Ovary (tissue), 9 donors: ENCODE results near the gene PPARD. TPM values are rescaled to one million over a fixed set of nuclear protein-coding genes. Genes with fewer than 3 reads are reported as not detected.

Source experiments
- DNase-seq, 5 donors: peaks; one replicate each; pipeline ENCODE4 v3.0.0-alpha.2; 2019 to 2020
- H3K27ac ChIP-seq, 2 donors: fragments of 200-600 bp; one replicate each; pipeline versions ENCODE4 v1.5.1 to v1.8.0; 2019 to 2022
- H3K27me3 ChIP-seq: fragments of 200-600 bp; one replicate; pipeline ENCODE4 v1.8.0; 2022
- H3K36me3 ChIP-seq: fragments of 200-600 bp; sonication (generic); one replicate; pipeline ENCODE4 v1.5.1; 2019
- H3K4me1 ChIP-seq: one replicate; pipeline ENCODE4 v1.8.1; 2013; ENCODE audit warnings: mild to moderate bottlenecking, moderate library complexity; ENCODE audit not compliant: insufficient read depth
- H3K4me3 ChIP-seq: fragments of 200-600 bp; sonication (generic); one replicate; pipeline ENCODE4 v1.5.1; 2017
- H3K9me3 ChIP-seq, 2 donors: fragments of 200-600 bp in 1 of 2; sonication (generic) in 1 of 2; one replicate each; pipeline versions ENCODE4 v1.5.1 to v1.8.1; 2013 to 2019; ENCODE audit warnings: mild to moderate bottlenecking in 1 of 2, moderate library complexity in 1 of 2
- EP300 ChIP-seq: sonication (generic); formaldehyde crosslinking; IDR thresholded peaks from one replicate; pipeline ENCODE4 v1.6.1; 2017; ENCODE audit warnings: antibody characterized with exemption
- POLR2A ChIP-seq: fragments of 450-650 bp; IDR thresholded peaks from one replicate; pipeline ENCODE4 v1.6.1; 2017; ENCODE audit warnings: antibody characterized with exemption, mild to moderate bottlenecking, moderate library complexity
- WGBS, 3 donors: extraction: QIAGEN DNeasy Blood & Tissue Kit in 1 of 3; methylation state at CpG; one replicate each; pipeline versions ENCODE4 v1.1.5 to v1.1.7; 2013 to 2017; 5-methylcytosine and 5-hydroxymethylcytosine counted together
- intact Hi-C, 4 donors: fragments of 100-400 bp; cut with DNase I; formaldehyde crosslinking; loops; one replicate each; pipeline versions ENCODE4 v1.11.0 to v1.15.1; 2022 to 2023
- polyA plus RNA-seq, 2 donors: library from polyadenylated mRNA; stranded (reverse); fragments of 200-250 nt in 1 of 2; fragments of 350-450 nt in 1 of 2; fragmentation: Illumina TruSeq in 1 of 2; extraction: RNeasy Lipid Tissue Mini Kit (QIAGEN cat#74804) in 1 of 2; gene quantifications; one replicate each; pipeline ENCODE4 v1.2.3, GENCODE V29; 2013 to 2014
- total RNA-seq, 7 donors: library from RNA; depleted of rRNA in 2 of 7; stranded (reverse); fragments of >200 nt in 2 of 7; fragmentation: NEBNext Ultra II Directional in 3 of 7; extraction: Animal tissue kit (Norgen Biotek cat#: 25700) in 3 of 7; gene quantifications; one replicate each; pipeline versions ENCODE4 v1.1.0 to v1.2.4, GENCODE V29; 2016 to 2023
- TF ChIP-seq, protein P1 (sequence below), 3 donors: fragments of 450-650 bp in 2 of 3; fragments of 200-600 bp in 1 of 3; IDR thresholded peaks; one replicate each; pipeline versions ENCODE4 v1.5.1 to v1.8.0; 2016 to 2022; ENCODE audit warnings: antibody characterized with exemption in 3 of 3, mild to moderate bottlenecking in 1 of 3
- donor health status: DM: no; HTN: no; CAD: no; lungs with moderate emphysema.
- donor health status: DM: no; HTN: no; CAD: no.
- donor health status: Bipolar disorder and iron deficiency.
- donor health status: DM: yes; HTN: yes; CAD: no.
- donor health status: DM: no; HTN: no; CAD: no.
- donor health status: DM: yes; HTN: yes; CAD: no.

The PPARD gene
- total and polyA plus RNA-seq, 9 donors = 7.9 to 55.9 (median 25.0) TPM

DNA sequence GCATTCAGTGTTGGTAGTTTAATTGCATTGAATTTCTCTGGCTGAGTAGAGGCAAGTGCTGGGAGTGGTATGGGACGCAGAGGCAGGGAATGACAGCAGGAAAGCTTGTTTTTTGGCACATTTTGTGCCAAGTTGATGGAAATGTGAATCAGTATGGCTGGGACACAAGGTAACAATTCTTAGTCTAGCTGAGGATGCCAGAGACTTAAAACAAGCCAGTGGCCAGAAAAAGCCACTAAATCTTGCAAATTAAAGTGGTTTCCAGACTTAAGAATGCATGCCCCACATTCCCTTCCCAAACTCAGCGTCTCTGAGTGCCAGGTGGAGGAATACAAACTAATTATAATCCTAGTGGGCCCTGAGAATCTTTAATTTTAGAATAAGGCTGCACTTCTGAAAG lies 35.9 kb downstream of the PPARD start:
- peak overlapping the region in 1 of 2 donors; percentile 76 for H3K27ac ChIP-seq
- 53 to 69% (median 66%) methylated on average over 2 of the region's 2 CpGs for WGBS, 3 donors
- TF ChIP-seq EP300 (no peak), POLR2A (no peak)
- TF ChIP-seq, protein P1, sequence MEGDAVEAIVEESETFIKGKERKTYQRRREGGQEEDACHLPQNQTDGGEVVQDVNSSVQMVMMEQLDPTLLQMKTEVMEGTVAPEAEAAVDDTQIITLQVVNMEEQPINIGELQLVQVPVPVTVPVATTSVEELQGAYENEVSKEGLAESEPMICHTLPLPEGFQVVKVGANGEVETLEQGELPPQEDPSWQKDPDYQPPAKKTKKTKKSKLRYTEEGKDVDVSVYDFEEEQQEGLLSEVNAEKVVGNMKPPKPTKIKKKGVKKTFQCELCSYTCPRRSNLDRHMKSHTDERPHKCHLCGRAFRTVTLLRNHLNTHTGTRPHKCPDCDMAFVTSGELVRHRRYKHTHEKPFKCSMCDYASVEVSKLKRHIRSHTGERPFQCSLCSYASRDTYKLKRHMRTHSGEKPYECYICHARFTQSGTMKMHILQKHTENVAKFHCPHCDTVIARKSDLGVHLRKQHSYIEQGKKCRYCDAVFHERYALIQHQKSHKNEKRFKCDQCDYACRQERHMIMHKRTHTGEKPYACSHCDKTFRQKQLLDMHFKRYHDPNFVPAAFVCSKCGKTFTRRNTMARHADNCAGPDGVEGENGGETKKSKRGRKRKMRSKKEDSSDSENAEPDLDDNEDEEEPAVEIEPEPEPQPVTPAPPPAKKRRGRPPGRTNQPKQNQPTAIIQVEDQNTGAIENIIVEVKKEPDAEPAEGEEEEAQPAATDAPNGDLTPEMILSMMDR (IDR thresholded peaks at IDR 0.05) = no peak
- no peaks in the 10 kb centered on the region for H3K9me3 ChIP-seq
- intact Hi-C loops = no loop called here
- no peak overlapping the region for H3K4me3 ChIP-seq
- H3K27me3 ChIP-seq = no peaks in the 10 kb centered on the region
- no peak for DNase-seq
- H3K4me1 ChIP-seq = peaks cover 9% of the 10 kb centered on the region
- no peaks in the 10 kb centered on the region for H3K36me3 ChIP-seq

DNA sequence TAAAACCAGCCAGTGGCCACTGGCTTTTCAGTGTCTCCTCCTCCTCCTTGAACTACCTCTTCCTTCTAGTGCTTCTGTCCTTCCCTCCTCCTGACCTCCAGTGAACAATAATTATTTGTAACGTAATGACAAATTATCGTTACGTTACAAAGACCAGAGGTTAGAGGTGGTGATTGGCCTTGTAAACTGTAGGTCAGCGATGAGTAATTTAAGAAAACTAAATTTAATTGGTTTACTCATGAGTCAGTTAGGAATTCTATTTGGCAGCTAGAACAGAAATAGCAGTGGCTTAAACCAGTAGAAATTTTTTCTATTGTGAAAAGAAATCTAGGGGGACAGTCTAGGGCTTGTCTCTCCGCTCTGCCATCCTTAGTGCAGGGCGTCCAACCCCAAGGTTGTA lies 38.8 kb downstream of the PPARD start:
- Histone ChIP-seq H3K27me3 (no peaks in the 10 kb centered on the region), H3K36me3 (no peaks in the 10 kb centered on the region), H3K27ac (no peak overlapping the region), H3K4me1 (peaks cover 15% of the 10 kb centered on the region), H3K9me3 (no peaks in the 10 kb centered on the region), H3K4me3 (no peak overlapping the region)
- intact Hi-C loops = no loop called here
- TF ChIP-seq, protein P1 (IDR thresholded peaks at IDR 0.05) = no peak
- TF ChIP-seq POLR2A (no peak), EP300 (no peak)
- no peak for DNase-seq
- WGBS, 3 donors = 93 to 95% (median 94%) methylated on average over 6 of the region's 6 CpGs

DNA sequence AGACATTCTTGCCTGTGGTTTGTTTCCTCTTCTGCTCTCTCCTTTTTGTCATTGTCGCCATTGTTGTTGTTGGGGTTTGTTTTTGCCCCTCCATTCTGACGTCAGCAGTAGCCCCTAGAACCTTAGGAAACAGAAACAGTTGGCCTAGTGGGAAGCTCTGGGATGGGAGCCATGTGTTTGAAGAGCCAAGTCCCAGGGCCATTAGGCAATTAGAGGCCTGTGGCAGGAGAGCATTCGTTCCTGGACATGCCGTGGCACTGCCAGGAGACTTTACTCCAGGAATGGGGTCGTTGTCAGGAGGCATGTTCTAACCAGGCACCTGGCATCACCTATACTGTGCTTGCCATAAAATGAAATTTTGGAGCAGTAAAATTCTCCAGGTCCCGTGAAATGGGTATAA lies 39.7 kb downstream of the PPARD start:
- Histone ChIP-seq H3K9me3 (no peaks in the 10 kb centered on the region), H3K27ac (no peak overlapping the region), H3K27me3 (no peaks in the 10 kb centered on the region), H3K4me1 (peaks cover 15% of the 10 kb centered on the region), H3K36me3 (no peaks in the 10 kb centered on the region), H3K4me3 (no peak overlapping the region)
- intact Hi-C loops = no loop called here
- 88 to 98% (median 93%) methylated on average over 6 of the region's 6 CpGs for WGBS, 3 donors
- no peak for DNase-seq
- TF ChIP-seq POLR2A (no peak), EP300 (no peak)
- TF ChIP-seq, protein P1 (IDR thresholded peaks at IDR 0.05) = no peak

- Histone ChIP-seq H3K36me3 (no peaks in the 10 kb centered on the region), H3K4me1 (peaks cover 13% of the 10 kb centered on the region), H3K9me3 (no peaks in the 10 kb centered on the region), H3K4me3 (no peak overlapping the region), H3K27ac (peak overlapping the region in 1 of 2 donors; percentile 12), H3K27me3 (no peaks in the 10 kb centered on the region)
- peak; percentile 63 to 77 (median 71) for DNase-seq
- TF ChIP-seq POLR2A (no peak), EP300 (no peak)
- TF ChIP-seq, protein P1 (IDR thresholded peaks at IDR 0.05) = no peak
- intact Hi-C loops = no loop called here
- WGBS, 3 donors = 27 to 40% (median 27%) methylated on average over 12 of the region's 14 CpGs
Observed at GRCh38 chr6:35385457-35386202, 43.3 kb downstream of the PPARD start.
